Measurements from ENCODE around the gene C8A. TPM values are rescaled to one million over a fixed set of nuclear protein-coding genes. Genes with fewer than 3 reads are reported as not detected.
A peak's percentile ranks its signal among the peaks of the same experiment; 100 is the strongest.

The C8A gene
- total and polyA plus RNA-seq, 2 of the 13 experiments (the other 11 are each of a cell fraction or from before 2014, with no cell fraction given): 10.5 to 15.0 TPM

GRCh38 chr1:56922507-56922906 is 67.9 kb downstream of the C8A start:
- Histone ChIP-seq H3K4me1 (ENCODE audit: insufficient read depth, low read length) (peaks cover 71% of the 10 kb centered on the region), H3K4me3 (replicated peaks in 1 of 3; ENCODE audit: insufficient read depth in 1 of 3, low read depth in 2 of 3, low read length in 3 of 3) (no peak overlapping the region), H4K20me1 (ENCODE audit: insufficient read depth, low read length) (no peaks in the 10 kb centered on the region), H3K9me3 (ENCODE audit: low read length) (no peaks in the 10 kb centered on the region), H3K36me3 (replicated peaks in 1 of 2; ENCODE audit: control insufficient read depth in 1 of 2, insufficient read depth in 2 of 2, low read length in 2 of 2) (no peaks in the 10 kb centered on the region), H3K9ac (ENCODE audit: insufficient read depth, low read depth, low read length) (no peak overlapping the region), H3K4me2 (ENCODE audit: low read depth, low read length) (no peak overlapping the region), H3K27ac (ENCODE audit: extremely low read length, insufficient read depth, low read length) (no peak overlapping the region), H3K79me2 (ENCODE audit: insufficient read depth, low read length) (no peaks in the 10 kb centered on the region), H3K27me3 (ENCODE audit: control insufficient read depth in 1 of 2, insufficient read depth in 2 of 2, low read length in 2 of 2) (no peaks in the 10 kb centered on the region), H2AFZ (ENCODE audit: low read length) (no peak overlapping the region)
- WGBS (ENCODE audit: low lambda C conversion rate): 91% methylated on average over 1 of the region's 1 CpG
- TF ChIP-seq ZNF564 (CRISPR knock-in tag; IDR thresholded peaks at IDR 0.05): peak; percentile 99
- TF ChIP-seq ZNF652 (CRISPR knock-in tag; IDR thresholded peaks at IDR 0.05; ENCODE audit: borderline replicate concordance, low read depth): no peak
- TF ChIP-seq SRF (IDR thresholded peaks at IDR 0.05; ENCODE audit: low read depth, low read length): peak; percentile 41; the same call in 1 of the 2 replicates
- TF ChIP-seq FOSL2 (CRISPR knock-in tag; IDR thresholded peaks at IDR 0.05): peak; percentile 49; the same call in 1 of the 2 replicates
- FAIRE-seq: no peak
- BruUV-seq (replicated peaks): no TSS peak
- ChIA-PET POLR2A (interaction anchor here (1.7 to 2.5 kb wide), 5 partner anchors 11 to 68 kb away, joined by 6 to 21 read pairs (median 8); partner anchors contain the start of genes C8A and C8B), CTCF (ENCODE audit: low intra/inter-chr PET ratio, low total read pairs) (no interaction called here)
- ATAC-seq: no peak
- intact Hi-C loops (cut with micrococcal nuclease; ENCODE audit: unreplicated experiment) (no loop called here), in situ Hi-C loops (cut with HindIII; ENCODE audit: extremely low pct_ligation_motif_present, low pct_unique_long_range_greater_than_20kb) (no loop called here)
- DNase-seq (ENCODE audit: low spot score): peak; percentile 28

GRCh38 chr1:56923201-56923600 is 68.6 kb downstream of the C8A start:
- Histone ChIP-seq H3K9me3 (ENCODE audit: low read length) (no peaks in the 10 kb centered on the region), H2AFZ (ENCODE audit: low read length) (no peak overlapping the region), H3K27ac (ENCODE audit: extremely low read length, insufficient read depth, low read length) (no peak overlapping the region), H4K20me1 (ENCODE audit: insufficient read depth, low read length) (no peaks in the 10 kb centered on the region), H3K4me1 (ENCODE audit: insufficient read depth, low read length) (peaks cover 64% of the 10 kb centered on the region), H3K79me2 (ENCODE audit: insufficient read depth, low read length) (no peaks in the 10 kb centered on the region), H3K4me2 (ENCODE audit: low read depth, low read length) (no peak overlapping the region), H3K9ac (ENCODE audit: insufficient read depth, low read depth, low read length) (no peak overlapping the region), H3K27me3 (ENCODE audit: control insufficient read depth in 1 of 2, insufficient read depth in 2 of 2, low read length in 2 of 2) (no peaks in the 10 kb centered on the region), H3K4me3 (replicated peaks in 1 of 3; ENCODE audit: insufficient read depth in 1 of 3, low read depth in 2 of 3, low read length in 3 of 3) (no peak overlapping the region), H3K36me3 (replicated peaks in 1 of 2; ENCODE audit: control insufficient read depth in 1 of 2, insufficient read depth in 2 of 2, low read length in 2 of 2) (no peaks in the 10 kb centered on the region)
- FAIRE-seq (no peak), ATAC-seq (no peak), DNase-seq (ENCODE audit: low spot score) (no peak)
- ChIA-PET POLR2A (interaction anchor here (1.7 to 2.5 kb wide), 3 partner anchors 12 to 69 kb away, joined by 6 to 21 read pairs (median 6); partner anchors contain the start of gene C8A), CTCF (ENCODE audit: low intra/inter-chr PET ratio, low total read pairs) (no interaction called here)
- intact Hi-C loops (cut with micrococcal nuclease; ENCODE audit: unreplicated experiment): no loop called here
- no TSS peak for BruUV-seq (replicated peaks)
- WGBS (ENCODE audit: low lambda C conversion rate): 67% methylated on average over 3 of the region's 3 CpGs
- in situ Hi-C loops (cut with HindIII; ENCODE audit: extremely low pct_ligation_motif_present, low pct_unique_long_range_greater_than_20kb): no loop called here
- TF ChIP-seq BRD4 (CRISPR knock-in tag; IDR thresholded peaks at IDR 0.05) (no peak), SNAPC5 (CRISPR knock-in tag; IDR thresholded peaks at IDR 0.05; ENCODE audit: borderline replicate concordance) (no peak), ZNF609 (CRISPR knock-in tag; IDR thresholded peaks at IDR 0.05; ENCODE audit: borderline replicate concordance) (no peak), TBX3 (IDR thresholded peaks at IDR 0.05; ENCODE audit: borderline replicate concordance) (no peak), THRA (CRISPR knock-in tag; IDR thresholded peaks at IDR 0.05; ENCODE audit: borderline replicate concordance) (no peak)
- TF ChIP-seq, protein P1, sequence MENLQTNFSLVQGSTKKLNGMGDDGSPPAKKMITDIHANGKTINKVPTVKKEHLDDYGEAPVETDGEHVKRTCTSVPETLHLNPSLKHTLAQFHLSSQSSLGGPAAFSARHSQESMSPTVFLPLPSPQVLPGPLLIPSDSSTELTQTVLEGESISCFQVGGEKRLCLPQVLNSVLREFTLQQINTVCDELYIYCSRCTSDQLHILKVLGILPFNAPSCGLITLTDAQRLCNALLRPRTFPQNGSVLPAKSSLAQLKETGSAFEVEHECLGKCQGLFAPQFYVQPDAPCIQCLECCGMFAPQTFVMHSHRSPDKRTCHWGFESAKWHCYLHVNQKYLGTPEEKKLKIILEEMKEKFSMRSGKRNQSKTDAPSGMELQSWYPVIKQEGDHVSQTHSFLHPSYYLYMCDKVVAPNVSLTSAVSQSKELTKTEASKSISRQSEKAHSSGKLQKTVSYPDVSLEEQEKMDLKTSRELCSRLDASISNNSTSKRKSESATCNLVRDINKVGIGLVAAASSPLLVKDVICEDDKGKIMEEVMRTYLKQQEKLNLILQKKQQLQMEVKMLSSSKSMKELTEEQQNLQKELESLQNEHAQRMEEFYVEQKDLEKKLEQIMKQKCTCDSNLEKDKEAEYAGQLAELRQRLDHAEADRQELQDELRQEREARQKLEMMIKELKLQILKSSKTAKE (CRISPR knock-in tag; IDR thresholded peaks at IDR 0.05; ENCODE audit: borderline replicate concordance): no peak

Data from HepG2 (cell line).